Mesodermal cell (in vitro differentiated cells): Measurements from ENCODE around the gene GLRX2.
"Not testable (repeated sequence)": the region's sequence is repeated elsewhere in the genome, so short reads cannot be mapped to it uniquely, and the experiment has no call there.

Source experiments
- H3K27ac ChIP-seq: 2 replicates; pipeline ENCODE4 v1.7.0; 2013; ENCODE audit warnings: mild to moderate bottlenecking, low read depth, low read length, moderate library complexity; ENCODE audit not compliant: severe bottlenecking
- H3K36me3 ChIP-seq: 2 replicates; pipeline ENCODE4 v1.7.1; 2013; ENCODE audit warnings: mild to moderate bottlenecking, low read length, moderate library complexity; ENCODE audit not compliant: control insufficient read depth, insufficient read depth
- H3K4me1 ChIP-seq: one replicate; pipeline ENCODE4 v1.7.1; 2013; ENCODE audit warnings: mild to moderate bottlenecking, low read length; ENCODE audit not compliant: insufficient read depth, control insufficient read depth, poor library complexity, severe bottlenecking
- H3K4me3 ChIP-seq: 2 replicates; pipeline ENCODE4 v1.7.0; 2013; ENCODE audit warnings: low read length, control low read depth, mild to moderate bottlenecking; ENCODE audit not compliant: insufficient read depth, poor library complexity, severe bottlenecking; ENCODE audit errors: extremely low read depth
- H3K9me3 ChIP-seq: 2 replicates; pipeline ENCODE4 v1.7.1; 2013; ENCODE audit warnings: mild to moderate bottlenecking, low read length, moderate library complexity; ENCODE audit not compliant: control insufficient read depth
- WGBS, 2 experiments: methylation state at CpG; one replicate each; pipeline ENCODE4 v1.1.5; 2013; ENCODE audit warnings: missing lambda C conversion rate in 2 of 2; ENCODE audit not compliant: insufficient coverage in 2 of 2; 5-methylcytosine and 5-hydroxymethylcytosine counted together

GLRX2 gene

DNA sequence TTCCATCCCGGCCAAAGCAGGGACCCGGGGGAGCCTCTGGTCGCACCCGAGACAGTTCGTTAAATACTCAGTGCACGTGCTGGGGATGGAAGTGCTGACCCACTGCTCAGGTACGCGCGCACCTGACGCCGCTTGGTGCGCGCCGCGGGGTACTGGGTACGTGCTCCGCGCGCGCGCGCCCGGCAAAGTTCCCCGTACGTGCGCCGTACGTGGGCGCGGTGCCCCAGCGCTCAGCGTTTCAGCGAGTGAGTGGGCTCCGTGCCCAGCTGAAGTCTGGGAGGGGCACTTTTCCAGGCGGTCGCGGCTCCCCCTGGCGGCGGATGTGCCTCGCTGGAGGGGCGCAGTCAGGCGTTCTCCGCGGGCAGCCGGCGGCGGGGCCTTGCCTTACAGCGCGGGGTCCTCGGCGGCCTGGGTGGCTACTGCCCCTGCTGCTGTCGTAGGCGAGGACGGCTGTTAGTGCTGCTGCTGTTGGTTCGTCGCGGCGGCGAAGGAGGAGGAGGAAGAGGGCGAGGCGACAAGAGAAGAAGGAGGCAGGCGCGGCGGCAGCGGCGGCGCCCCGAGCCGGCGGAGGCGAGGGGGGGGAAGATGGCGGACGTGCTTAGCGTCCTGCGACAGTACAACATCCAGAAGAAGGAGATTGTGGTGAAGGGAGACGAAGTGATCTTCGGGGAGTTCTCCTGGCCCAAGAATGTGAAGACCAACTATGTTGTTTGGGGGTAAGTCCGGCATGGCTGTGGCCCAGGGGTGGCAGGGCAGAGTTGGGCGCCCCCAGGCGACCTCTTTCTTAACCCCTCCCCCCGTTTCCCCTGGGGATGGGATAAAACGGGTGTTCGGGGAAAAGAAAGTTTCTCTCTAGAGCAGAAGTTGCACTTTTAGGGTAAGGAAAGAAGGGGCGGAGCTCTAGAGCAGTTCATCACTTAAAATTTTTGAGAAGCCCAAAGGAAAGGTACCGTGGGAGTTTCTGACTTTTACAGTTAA lies 16.7 kb upstream of the GLRX2 start, which contains the start of gene CDC73:
CDC73 (plus strand) TSS at position 416 of the 978 bp plus-strand sequence; CDS start at position 586, 170 bp downstream.
- WGBS, 2 experiments, result 0 to 1% methylated on average over 65 to 71 of the region's 85 CpGs
- Histone ChIP-seq H3K27ac (peak within 1 kb of the TSS; percentile 96), H3K36me3 (peaks cover 15% of the 10 kb centered on the region)

DNA sequence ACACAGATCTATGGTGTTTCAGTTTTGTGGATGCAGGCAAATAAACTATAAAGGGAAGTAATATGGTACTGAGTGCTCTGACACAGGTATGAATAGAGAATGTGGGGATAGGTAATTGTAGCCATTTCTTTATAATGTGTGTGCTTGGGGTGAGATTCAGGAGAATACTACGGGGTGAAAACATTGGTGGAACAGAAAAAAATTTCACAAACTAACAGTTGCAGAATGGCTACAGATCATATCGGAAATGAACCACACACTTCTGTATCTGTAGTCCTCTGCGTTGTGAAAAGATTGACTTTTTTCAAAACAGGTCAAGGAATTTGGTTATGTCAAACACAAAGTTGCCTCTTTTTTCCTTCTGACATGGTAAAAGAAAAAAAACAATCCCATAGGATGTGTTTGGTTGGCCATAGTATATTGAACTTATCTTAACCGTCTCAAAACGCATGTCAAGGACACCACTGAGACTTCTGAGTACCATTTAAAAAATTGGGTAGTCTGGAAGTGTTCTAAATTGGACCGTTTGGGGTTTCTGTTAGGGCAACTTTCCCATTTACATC lies 15.5 kb upstream of the GLRX2 start:
- H3K27ac ChIP-seq, result no peak overlapping the region
- H3K4me3 ChIP-seq, result no peak overlapping the region
- 94% methylated on average over 3 of the region's 6 CpGs; no CpG with 5 or more reads in 1 of the 2 experiments for WGBS, 2 experiments
- H3K9me3 ChIP-seq, result no peaks in the 10 kb centered on the region
- H3K36me3 ChIP-seq, result peaks cover 8% of the 10 kb centered on the region
- peaks cover 4% of the 10 kb centered on the region for H3K4me1 ChIP-seq

More for the DNA sequence above, 16.7 kb upstream of the GLRX2 start, which contains the start of gene CDC73:
- Histone ChIP-seq H3K9me3 (no peaks in the 10 kb centered on the region), H3K4me1 (no peaks in the 10 kb centered on the region), H3K4me3 (peak within 1 kb of the TSS; percentile 83)

DNA sequence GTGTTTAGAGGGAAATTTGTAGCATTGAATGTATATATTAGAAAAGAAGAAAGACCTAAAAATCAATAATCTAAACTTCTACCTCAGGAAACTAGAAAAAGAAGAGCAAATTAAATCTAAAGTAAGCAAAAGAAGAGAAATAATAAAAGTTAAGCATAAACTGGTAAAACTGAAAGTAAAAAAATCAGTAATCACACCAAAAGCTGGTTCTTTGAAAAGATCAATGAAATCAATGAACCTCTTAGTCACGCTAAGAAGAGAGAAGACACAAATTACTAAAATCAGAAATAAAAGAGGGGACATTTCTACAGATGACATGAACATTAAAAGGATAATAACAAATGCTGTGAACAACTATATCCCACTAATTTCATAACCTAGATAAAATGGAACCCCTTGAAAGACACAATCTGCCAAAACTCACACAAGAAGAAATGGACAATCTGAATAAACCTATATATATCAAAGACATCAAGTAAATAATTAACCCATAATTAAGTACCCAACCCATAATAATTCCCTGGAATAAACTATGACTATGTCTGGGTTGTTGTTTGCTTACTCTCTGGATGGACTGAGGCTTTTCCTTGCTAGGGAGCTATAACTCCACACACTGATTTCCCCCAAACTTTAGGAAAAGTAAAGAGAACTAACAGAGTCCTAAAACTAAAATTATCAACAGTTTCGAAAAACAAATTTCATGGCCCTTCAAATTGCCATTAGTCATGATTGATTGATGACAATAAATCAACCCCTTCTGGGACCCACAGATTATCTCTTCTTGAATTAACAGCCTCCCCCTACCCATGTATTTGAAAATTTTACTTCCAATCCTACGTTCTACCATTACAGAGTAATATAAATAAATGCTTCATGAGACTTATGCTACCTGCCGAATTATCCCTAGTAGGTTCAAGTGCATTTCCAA lies 13.9 kb upstream of the GLRX2 start:
- Histone ChIP-seq H3K4me1 (peaks cover 6% of the 10 kb centered on the region), H3K9me3 (no peaks in the 10 kb centered on the region), H3K27ac (no peak overlapping the region), H3K36me3 (no peaks in the 10 kb centered on the region), H3K4me3 (no peak overlapping the region)
- WGBS, 2 experiments, result 100% methylated on average over 1 of the region's 4 CpGs; no CpG with 5 or more reads in 1 of the 2 experiments

DNA sequence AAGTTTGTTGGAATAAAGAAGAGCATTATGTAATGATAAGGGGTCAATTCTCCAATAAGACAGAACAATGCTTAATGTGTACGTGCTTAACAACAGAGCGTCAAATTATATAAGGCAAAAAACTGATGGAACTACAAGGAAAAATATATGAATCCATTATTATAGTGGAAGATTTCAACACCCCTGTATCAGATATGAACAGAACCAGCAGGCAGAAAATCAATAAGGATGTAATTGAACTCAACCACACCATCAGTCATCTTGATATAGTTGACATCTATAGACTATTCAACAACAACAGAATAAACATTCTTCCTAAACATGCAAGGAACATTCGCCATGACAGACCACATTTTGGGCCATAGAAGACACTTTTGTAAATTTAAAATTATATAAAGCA lies 13.0 kb upstream of the GLRX2 start:
- Histone ChIP-seq H3K9me3 (no peaks in the 10 kb centered on the region), H3K4me3 (no peak overlapping the region), H3K36me3 (no peaks in the 10 kb centered on the region), H3K4me1 (peaks cover 9% of the 10 kb centered on the region), H3K27ac (no peak overlapping the region)
- WGBS, 2 experiments, result no CpG with 5 or more reads among the region's 3 CpGs

DNA sequence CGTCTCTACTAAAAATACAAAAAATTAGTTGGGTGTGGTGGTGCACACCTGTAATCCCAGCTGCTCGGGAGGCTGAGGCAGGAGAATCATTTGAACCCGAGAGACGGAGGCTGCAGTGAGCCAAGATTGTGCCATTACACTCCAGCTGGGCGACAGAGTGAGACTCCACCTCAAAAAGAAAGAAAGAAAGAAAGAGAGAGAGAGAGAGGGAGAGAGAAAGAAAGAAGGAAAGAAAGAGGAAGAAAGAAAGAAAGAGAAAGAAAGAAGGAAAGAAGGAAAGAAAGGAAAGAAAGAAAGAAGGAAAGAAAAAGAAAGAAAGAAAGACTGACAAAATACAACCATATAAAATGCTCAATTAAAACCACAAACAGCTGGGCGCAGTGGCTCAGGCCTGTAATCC lies 12.0 kb upstream of the GLRX2 start:
- not testable (repeated sequence) for H3K4me3 ChIP-seq, H3K36me3 ChIP-seq, H3K27ac ChIP-seq, H3K9me3 ChIP-seq
- 83 to 90% methylated on average over 1 to 5 of the region's 6 CpGs for WGBS, 2 experiments
- peaks cover 11% of the 10 kb centered on the region for H3K4me1 ChIP-seq

DNA sequence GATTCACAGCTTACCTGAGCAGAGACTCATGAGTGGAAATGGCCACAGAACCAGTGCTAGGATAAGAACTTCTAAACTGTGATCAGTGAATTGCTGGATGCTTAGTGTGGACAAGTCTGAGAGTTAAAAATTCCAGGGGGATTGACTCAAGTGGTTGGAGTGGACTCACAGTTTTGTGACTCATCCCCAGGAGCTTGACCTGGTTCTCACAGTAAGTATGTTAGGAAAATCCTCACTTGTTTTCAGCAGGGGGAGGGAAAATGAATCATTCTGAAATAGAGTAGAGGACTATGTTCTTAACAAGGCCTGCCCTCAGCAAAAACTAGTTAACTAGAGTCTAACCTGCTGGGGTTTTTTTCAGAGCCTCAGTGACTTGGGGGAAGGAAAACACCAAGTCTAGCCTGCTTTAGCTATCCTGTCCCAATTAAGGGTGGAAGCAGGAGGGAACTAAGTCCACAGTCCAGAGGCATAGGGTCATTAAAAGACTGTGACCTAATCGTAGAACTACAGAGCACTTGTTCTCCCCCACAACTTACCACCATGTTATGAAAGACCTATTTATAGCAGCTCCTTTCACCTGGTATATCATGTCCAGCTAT lies 10.5 kb upstream of the GLRX2 start:
- H3K4me1 ChIP-seq, result peaks cover 25% of the 10 kb centered on the region
- H3K36me3 ChIP-seq, result no peaks in the 10 kb centered on the region
- H3K9me3 ChIP-seq, result no peaks in the 10 kb centered on the region
- peak overlapping the region; percentile 95 for H3K27ac ChIP-seq
- 67% methylated on average over 1 of the region's 1 CpG; no CpG with 5 or more reads in 1 of the 2 experiments for WGBS, 2 experiments
- no peak overlapping the region for H3K4me3 ChIP-seq

DNA sequence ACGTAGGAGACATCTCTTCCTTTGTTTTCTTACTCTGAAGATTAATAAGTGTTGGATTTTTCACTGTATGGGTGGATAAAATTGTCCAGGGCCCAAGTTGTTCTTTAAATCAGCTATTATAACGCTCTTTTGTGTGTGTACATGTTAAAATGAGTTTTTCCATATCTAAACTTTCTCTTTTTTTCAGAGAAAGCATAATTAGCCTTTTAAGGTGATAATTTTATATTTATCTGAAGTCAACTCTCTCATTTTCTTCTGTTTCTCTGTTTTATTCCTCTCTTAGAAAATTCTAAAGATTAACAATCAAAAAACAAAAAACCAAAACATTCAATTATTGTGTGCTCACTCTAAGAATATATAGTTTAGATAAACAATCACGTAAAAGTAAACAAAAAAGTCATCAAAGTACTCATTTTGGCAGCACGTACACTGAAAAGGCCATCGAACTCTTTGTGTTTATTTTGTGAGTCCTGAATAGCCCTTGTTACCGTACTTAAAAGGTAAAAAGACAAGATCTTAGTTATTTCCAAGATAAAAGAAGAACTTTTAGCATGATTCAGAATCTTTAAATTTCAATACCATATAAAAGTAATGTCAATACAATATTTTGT lies 9.4 kb upstream of the GLRX2 start:
- 90 to 100% methylated on average over 1 to 2 of the region's 6 CpGs for WGBS, 2 experiments
- no peak overlapping the region for H3K4me3 ChIP-seq
- H3K27ac ChIP-seq, result no peak overlapping the region
- no peaks in the 10 kb centered on the region for H3K36me3 ChIP-seq
- H3K4me1 ChIP-seq, result peaks cover 25% of the 10 kb centered on the region
- no peaks in the 10 kb centered on the region for H3K9me3 ChIP-seq

DNA sequence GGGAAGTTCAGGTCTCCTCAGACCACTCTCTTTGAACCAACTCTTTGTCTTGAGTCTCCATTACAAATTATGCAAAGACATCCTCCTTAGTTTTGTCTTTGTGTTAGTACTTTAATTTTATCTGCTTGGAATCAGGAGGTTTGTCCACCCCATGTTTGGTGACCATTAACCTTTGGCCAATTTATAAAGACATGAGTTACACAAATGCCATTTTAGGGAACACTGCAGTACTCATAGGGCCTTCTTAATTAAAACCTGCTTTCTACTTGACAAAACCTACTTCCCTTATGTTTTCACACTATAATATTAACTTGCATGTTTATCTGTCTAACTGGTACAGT lies 8.7 kb upstream of the GLRX2 start:
- Histone ChIP-seq H3K36me3 (no peaks in the 10 kb centered on the region), H3K27ac (no peak overlapping the region), H3K4me1 (peaks cover 25% of the 10 kb centered on the region), H3K9me3 (no peaks in the 10 kb centered on the region), H3K4me3 (no peak overlapping the region)

DNA sequence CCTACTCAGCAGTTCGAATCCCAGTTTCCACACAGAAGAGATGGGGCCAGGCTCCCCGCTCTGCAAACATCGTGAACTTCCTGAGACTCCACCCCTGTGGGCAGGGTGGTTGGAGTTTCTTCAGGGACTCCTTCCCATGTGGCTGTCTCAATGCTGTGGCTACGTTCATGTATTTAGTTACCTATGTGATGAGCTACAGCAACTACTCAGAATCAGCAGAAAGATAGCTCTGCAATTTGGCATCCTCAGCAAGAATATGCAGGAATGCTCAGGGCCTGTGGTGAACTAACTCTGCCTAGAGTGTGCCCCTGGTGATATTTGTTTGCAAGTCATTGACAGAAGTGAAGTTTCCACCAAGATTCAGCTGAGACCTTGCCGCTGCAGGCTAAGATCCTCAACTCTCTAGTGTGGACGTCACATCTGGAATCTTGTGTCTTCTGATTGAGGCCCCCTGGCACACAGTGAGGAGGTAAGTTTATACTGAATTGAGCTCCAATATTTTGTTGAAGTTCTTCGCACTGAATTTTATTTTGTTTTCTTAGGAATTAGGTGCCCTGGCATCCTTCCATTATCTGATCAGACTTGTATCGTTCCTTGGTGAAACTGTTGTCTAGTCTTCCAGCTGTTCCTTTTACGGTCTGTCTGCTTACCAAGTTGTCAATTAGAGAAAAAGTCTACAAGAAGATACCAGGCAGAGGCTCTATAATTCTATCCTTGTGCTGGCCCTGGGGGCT lies 8.2 kb upstream of the GLRX2 start:
- H3K4me3 ChIP-seq, result no peak overlapping the region
- WGBS, 2 experiments, result 61 to 70% methylated on average over 8 of the region's 9 CpGs
- H3K4me1 ChIP-seq, result peaks cover 25% of the 10 kb centered on the region
- H3K36me3 ChIP-seq, result no peaks in the 10 kb centered on the region
- no peaks in the 10 kb centered on the region for H3K9me3 ChIP-seq
- H3K27ac ChIP-seq, result no peak overlapping the region
